ENCODE results near the gene BMERB1.

BMERB1 gene

DNA sequence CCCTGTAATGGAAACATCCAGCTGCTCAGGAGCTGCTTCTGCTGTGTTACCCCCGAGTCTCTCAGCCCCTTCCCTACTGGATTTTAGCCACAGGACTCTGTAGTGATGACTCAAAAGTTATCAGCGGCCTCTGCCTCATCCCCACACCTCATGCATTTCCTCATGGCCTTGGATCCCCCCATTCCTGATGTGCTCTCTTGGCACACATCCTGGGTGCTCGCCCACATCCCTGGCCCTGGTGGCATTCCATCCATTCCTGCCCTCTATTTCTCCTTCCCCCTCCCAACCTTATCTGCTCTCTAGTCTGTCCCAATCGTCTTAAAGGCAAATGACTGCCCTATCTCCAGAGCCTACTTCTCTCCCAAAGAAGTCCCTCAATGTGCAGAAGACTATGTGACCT is 184.0 kb downstream of the BMERB1 start:
- DNase-seq = no peak

- DNase-seq = no peak
Observed at GRCh38 chr16:15620611-15621195, 186.3 kb downstream of the BMERB1 start.

DNA sequence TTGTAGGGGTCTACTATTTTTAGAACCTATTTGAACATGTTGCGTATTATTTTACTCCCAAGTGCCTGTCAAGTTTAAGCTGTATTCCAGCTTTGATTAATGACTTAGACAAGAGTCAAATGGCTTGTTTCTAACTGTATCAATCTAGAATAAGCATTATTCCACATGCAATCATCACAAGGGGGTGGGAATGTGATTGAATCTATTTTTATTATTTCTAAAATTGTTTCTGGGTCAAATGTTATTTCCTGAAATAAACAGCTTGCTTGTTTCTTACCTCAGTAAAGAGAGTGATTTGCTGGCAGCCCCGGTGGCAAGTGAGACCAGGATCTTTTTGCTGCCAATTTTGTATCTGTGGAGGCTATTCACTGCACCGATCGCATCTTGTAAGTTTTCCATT is 187.1 kb downstream of the BMERB1 start:
- DNase-seq = no peak

DNA sequence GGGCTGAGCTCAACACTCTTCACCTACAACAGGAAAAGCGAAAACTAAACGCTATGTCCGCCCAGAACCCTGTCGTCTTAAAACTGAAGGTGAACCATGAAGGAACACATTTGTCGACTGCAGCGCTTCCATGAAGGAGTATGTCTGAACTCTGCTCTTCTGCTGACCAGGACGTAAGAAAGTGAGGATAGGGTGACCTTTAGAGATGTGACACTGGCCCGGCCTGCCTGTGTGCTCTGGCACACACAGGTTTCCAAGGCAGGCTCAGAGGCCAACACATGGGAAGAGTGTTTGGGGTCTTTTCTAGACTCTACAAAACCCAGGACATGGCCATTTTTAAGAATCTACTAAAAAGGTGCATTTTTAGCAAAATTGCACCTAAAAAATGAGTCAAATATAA is 187.5 kb downstream of the BMERB1 start:
- no peak for DNase-seq

GRCh38 chr16:15631730-15632409 is 197.5 kb downstream of the BMERB1 start:
- DNase-seq = no peak

- DNase-seq = no peak
Observed at GRCh38 chr16:15635926-15636325, 201.5 kb downstream of the BMERB1 start.

GRCh38 chr16:15636392-15636873 is 202.0 kb downstream of the BMERB1 start:
- DNase-seq = no peak
